ENCODE data around the gene UPK1B. TPM values are rescaled to one million over a fixed set of nuclear protein-coding genes. Genes with fewer than 3 reads are reported as not detected.
"Not testable (repeated sequence)": the region's sequence is repeated elsewhere in the genome, so short reads cannot be mapped to it uniquely, and the experiment has no call there.

UPK1B gene
- total RNA-seq: 0.16 TPM

DNA sequence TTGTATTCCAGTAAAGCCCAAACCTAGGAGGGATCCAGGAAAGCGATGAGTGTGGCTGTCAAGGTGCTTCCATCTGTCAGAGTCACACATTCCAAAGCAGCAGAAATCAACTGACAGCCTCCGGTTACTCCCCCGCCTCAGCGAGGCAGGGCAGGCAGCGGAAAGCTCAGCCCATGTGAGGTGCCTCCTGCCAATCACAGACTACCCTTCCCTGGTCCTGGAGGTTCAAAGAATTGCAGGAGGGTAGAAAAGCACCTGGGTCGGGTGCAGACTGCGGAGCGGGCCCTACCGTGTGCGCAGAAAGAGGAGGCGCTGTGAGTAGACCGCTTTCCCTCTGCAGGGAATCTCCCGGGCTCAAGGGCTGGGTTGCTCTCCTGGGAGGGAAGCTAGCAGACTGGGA, at the start of gene UPK1B:
Gene UPK1B (plus strand): TSS at position 274 of the 400 bp plus-strand sequence. CDS start 13,144 bp downstream, outside the sequence.
- DNase-seq: no peak

DNA sequence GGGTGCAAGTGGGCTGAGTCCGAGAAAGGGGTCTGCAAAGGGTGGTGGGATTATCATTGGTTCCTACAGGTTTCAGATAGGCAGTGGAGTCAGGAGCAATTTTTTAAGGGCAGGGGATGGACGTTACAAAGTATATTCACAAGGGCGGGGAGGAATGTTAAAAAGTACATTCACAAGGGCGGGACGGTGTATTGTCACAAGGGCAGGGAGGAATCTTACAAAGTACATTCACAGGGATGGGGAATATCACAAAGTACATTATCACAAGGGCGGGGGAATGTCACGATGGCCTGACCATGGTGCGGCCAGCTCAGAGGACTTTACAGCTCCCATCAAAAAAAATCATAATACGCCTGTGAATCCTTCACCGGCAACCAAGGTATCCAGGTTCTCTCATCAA, 48.1 kb upstream of the UPK1B start:
- DNase-seq: no peak

GRCh38 chr3:119125742-119126504, 47.5 kb upstream of the UPK1B start:
- DNase-seq: no peak

GRCh38 chr3:119130291-119130690, 43.1 kb upstream of the UPK1B start:
- DNase-seq: not testable (repeated sequence)

DNA sequence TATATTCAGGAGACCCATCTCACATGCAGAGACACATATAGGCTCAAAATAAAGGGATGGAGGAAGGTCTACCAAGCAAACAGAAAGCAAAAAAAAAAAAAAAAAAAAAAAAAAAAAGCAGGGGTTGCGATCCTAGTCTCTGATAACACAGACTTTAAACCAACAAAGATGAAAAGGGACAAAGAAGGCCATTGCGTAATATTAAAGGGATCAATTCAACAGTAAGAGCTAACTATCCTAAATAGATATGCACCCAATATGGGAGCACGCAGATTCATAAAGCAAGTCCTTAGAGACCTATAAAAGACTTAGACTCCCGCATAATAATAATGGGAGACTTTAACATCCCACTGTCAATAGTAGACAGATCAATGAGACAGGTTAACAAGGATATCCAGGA, 41.1 kb upstream of the UPK1B start:
- DNase-seq: not testable (repeated sequence)

DNA sequence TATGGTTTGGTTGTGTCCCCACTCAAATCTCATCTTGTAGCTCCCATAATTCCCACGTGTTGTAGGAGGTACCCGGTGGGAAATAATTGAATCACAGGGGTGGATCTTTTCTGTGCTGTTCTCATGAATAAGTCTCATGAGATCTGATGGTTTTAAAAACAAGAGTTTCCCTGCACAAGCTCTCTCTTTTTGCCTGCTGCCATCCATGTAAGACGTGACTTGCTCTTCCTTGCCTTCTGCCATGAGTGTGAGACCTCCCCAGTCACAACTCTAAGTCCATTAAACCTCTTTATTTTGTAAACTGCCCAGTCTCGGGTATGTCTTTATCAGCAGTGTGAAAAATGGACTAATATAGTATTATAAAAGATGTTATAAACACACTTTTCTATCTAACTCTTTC, 34.0 kb upstream of the UPK1B start:
- not testable (repeated sequence) for DNase-seq

- DNase-seq: no peak
Measured at GRCh38 chr3:119140466-119140865, 32.9 kb upstream of the UPK1B start.

GRCh38 chr3:119145128-119145499, 28.3 kb upstream of the UPK1B start:
- no peak for DNase-seq

- no peak for DNase-seq
Measured at GRCh38 chr3:119145500-119146167, 27.8 kb upstream of the UPK1B start, which contains the start of gene TEX55. TEX55 (plus strand) TSS chr3:119146165; CDS start chr3:119146190, 25 bp downstream.

DNA sequence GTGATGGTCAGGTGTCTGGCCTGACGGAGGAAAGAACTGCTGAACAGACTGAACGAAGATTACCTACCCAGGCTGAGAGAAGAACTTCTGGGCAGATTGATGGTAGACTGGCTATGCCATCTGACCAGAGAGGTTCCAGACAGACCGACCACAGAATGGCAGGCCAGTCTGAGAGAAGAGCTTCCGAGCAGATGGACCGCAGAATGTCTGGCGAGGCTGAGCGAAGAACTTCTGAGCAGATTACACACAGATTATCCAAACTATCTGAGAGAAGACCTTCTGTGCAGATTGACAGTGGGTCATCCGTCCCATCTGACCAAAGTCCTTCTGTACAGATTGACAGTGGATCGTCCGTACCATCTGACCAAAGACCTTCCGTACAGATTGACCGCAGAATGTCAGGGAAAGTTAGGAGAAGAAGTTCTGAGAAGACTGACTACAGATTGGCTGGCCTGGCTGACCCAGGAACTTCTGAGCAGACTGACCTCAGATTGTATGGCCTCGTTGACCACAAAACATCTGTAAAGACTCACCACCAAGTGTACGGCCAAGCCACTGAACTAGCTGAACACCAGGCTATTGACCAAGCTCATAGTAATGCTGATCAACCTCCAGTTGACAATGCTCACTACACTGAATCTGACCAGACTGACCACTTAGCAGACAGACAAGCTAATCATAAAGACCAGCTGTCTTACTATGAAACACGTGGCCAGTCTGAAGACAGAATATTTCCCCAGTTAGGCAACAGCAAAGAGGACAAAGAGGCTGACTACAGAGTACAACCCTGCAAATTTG, 26.6 kb upstream of the UPK1B start:
- no peak for DNase-seq

DNA sequence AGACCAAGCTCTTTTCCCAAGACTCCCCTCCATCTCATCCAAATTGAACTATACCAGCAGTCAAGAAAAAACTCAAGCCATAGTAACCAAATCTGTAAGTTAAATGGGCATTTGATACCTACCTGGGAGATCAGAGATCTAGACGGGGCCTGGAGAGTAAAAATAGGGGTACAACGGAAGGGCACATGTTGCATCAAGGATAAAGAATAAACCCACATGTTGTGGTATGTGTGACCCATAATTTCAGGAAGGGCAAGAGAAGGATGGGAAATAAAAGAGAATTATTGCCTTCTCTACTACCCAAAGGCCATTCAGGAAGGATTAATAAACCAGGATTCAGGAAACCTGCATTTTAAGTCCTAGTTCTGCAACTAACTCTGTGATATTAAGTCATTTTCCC, 25.9 kb upstream of the UPK1B start:
- no peak for DNase-seq

GRCh38 chr3:119148493-119149180, 24.8 kb upstream of the UPK1B start:
- no peak for DNase-seq

DNA sequence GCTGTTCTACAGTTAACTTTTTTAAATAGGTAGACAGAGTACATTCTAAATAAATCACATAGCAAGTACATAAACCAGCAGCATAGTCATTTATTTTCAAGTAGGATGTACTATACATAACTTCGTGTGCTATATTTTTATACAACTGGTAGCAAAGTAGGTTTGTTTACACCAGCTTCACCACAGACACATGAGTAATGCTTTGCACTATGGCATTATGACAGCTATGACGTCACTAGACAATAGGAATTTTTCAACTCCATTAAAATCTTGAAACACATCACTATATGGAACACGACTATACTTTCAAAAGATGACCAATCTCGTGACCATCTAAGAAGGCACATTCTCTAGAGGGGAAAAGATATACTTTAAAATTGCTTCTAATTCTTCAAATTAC, 23.9 kb upstream of the UPK1B start:
- DNase-seq: no peak

- DNase-seq: no peak
Measured at GRCh38 chr3:119156868-119157267, 16.5 kb upstream of the UPK1B start.

GRCh38 chr3:119157971-119158370, 15.4 kb upstream of the UPK1B start:
- DNase-seq: no peak

DNA sequence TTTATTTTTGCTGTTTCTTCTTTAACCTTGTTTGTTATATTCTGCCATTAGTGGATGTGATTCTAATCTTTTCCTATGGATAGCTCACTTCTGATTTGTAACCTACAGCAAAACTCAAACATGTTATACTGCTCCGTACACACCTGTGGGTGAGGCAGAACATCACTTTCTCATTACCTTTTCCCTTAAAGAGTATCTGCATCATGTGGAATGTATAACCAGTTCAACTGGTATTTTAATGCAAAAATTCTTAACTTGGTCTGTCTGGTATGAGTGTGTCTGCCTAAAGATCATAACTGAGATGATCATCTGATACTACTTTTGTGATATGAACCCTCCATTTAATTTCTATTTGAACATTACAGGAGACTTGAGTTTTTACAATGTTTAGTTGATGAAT, 13.0 kb upstream of the UPK1B start:
- no peak for DNase-seq

GRCh38 chr3:119160815-119161214, 12.6 kb upstream of the UPK1B start:
- no peak for DNase-seq

DNA sequence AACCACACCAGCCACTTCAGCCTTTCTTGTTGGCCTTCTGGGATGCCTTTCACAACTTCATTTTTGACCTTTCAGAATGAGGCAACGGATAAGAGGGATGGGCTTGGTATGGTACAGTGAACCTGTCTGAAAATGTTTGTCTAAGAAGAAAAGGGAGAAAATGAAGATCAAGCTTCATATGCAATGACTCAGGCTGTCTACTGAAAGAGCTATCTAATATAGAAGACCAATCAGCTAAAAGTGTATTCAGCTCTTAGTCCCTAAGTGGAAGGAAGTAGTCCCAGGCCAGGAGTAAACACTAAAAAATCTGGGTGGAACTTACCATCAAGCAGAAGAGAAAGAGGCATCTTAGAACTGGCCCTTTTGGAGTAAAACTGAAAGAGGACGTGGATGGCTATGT, 12.2 kb upstream of the UPK1B start:
- no peak for DNase-seq

- not testable (repeated sequence) for DNase-seq
Measured at GRCh38 chr3:119164745-119165144, 8.7 kb upstream of the UPK1B start.

GRCh38 chr3:119170821-119171220, 2.6 kb upstream of the UPK1B start:
- DNase-seq: no peak

DNA sequence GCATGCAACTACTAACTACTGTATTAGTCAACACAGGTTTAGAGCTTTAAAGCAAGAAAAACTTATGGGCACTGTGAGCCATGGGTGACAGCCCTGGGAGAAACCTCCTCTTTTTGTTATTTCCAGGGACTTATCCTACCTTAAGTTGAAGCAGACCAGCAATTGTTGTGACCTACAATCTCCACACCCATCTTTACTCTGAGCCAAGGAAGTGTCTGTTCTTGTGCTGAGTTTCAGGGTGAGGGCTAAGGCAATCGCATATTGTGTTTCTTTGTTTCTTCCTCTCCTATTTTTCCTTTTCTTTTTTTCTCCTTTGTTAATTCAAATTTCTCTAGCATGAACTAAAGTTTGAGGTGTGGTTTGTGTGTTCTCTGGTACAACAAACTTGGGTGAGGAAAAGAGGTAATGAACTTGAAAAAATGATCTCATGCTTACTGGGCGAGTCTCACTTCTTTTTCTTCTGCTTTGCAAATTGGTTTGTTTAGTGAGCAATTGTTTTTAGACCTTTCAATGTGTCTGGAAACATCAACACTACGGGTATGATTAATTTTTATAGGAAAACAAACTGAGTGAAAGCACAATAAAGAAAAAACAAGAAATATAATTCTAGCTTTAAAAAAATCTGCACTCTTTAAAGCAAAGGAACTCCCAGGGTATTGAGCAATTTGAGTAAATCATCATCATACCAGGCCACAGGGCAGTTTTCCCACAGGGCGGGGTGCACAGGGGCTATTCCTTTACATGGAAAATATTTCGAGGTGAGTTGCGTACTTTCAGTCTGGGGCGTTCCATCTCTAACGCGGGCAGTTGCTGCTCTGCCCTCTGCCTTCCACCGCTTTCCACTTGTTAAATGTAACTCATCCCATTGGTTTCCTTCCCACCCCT, 2.7 kb downstream of the UPK1B start:
- no peak for DNase-seq

Data from occipital lobe (tissue), 2 donors.